GM19438 (cell line): ENCODE results near the gene MEGF11.
"Not testable (repeated sequence)": the region's sequence is repeated elsewhere in the genome, so short reads cannot be mapped to it uniquely, and the experiment has no call there.

Source experiments
- ATAC-seq: cut with Tn5 transposase; IDR thresholded peaks from one replicate; pipeline ENCODE4 v1.9.1; 2021; ENCODE audit warnings: low read depth; ENCODE audit not compliant: unreplicated experiment

MEGF11 gene

GRCh38 chr15:65990298-65990981, 263.1 kb downstream of the MEGF11 start:
- no peak for ATAC-seq

GRCh38 chr15:65987100-65987499, 266.4 kb downstream of the MEGF11 start:
- ATAC-seq = no peak

- ATAC-seq = no peak
These were observed 267.1 kb downstream of the MEGF11 start for GRCh38 chr15:65986416-65986815.

GRCh38 chr15:65985387-65985786, 268.2 kb downstream of the MEGF11 start:
- ATAC-seq = no peak

- ATAC-seq = no peak
These were observed 270.8 kb downstream of the MEGF11 start for GRCh38 chr15:65982627-65983322.

GRCh38 chr15:65981837-65982626, 271.5 kb downstream of the MEGF11 start:
- ATAC-seq = no peak

GRCh38 chr15:65980824-65981456, 272.6 kb downstream of the MEGF11 start:
- no peak for ATAC-seq

- no peak for ATAC-seq
These were observed 273.7 kb downstream of the MEGF11 start for GRCh38 chr15:65979837-65980236.

GRCh38 chr15:65979316-65979715, 274.2 kb downstream of the MEGF11 start:
- peak; percentile 59 for ATAC-seq

- ATAC-seq = no peak
These were observed 275.4 kb downstream of the MEGF11 start for GRCh38 chr15:65978110-65978509.

GRCh38 chr15:65976196-65976595, 277.4 kb downstream of the MEGF11 start:
- not testable (repeated sequence) for ATAC-seq

GRCh38 chr15:65971741-65971995, 281.9 kb downstream of the MEGF11 start:
- ATAC-seq = no peak

GRCh38 chr15:65970937-65971740, 282.4 kb downstream of the MEGF11 start:
- ATAC-seq = no peak

- no peak for ATAC-seq
These were observed 283.4 kb downstream of the MEGF11 start for GRCh38 chr15:65969865-65970816.

GRCh38 chr15:65968511-65968910, 285.0 kb downstream of the MEGF11 start:
- no peak for ATAC-seq

GRCh38 chr15:65964792-65965433, 288.6 kb downstream of the MEGF11 start:
- ATAC-seq = no peak

- no peak for ATAC-seq
These were observed 289.6 kb downstream of the MEGF11 start for GRCh38 chr15:65963911-65964482.

- no peak for ATAC-seq
These were observed 290.2 kb downstream of the MEGF11 start for GRCh38 chr15:65963358-65963757.
